SW480 (cell line): ENCODE results near the gene HIC1.
"Not testable (repeated sequence)": the region's sequence is repeated elsewhere in the genome, so short reads cannot be mapped to it uniquely, and the experiment has no call there.

Experiments used
- DNase-seq: peaks from one replicate; pipeline ENCODE4 v3.0.0-alpha.2; 2016; ENCODE audit warnings: low spot score

The HIC1 gene, protein sequence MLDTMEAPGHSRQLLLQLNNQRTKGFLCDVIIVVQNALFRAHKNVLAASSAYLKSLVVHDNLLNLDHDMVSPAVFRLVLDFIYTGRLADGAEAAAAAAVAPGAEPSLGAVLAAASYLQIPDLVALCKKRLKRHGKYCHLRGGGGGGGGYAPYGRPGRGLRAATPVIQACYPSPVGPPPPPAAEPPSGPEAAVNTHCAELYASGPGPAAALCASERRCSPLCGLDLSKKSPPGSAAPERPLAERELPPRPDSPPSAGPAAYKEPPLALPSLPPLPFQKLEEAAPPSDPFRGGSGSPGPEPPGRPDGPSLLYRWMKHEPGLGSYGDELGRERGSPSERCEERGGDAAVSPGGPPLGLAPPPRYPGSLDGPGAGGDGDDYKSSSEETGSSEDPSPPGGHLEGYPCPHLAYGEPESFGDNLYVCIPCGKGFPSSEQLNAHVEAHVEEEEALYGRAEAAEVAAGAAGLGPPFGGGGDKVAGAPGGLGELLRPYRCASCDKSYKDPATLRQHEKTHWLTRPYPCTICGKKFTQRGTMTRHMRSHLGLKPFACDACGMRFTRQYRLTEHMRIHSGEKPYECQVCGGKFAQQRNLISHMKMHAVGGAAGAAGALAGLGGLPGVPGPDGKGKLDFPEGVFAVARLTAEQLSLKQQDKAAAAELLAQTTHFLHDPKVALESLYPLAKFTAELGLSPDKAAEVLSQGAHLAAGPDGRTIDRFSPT

DNA sequence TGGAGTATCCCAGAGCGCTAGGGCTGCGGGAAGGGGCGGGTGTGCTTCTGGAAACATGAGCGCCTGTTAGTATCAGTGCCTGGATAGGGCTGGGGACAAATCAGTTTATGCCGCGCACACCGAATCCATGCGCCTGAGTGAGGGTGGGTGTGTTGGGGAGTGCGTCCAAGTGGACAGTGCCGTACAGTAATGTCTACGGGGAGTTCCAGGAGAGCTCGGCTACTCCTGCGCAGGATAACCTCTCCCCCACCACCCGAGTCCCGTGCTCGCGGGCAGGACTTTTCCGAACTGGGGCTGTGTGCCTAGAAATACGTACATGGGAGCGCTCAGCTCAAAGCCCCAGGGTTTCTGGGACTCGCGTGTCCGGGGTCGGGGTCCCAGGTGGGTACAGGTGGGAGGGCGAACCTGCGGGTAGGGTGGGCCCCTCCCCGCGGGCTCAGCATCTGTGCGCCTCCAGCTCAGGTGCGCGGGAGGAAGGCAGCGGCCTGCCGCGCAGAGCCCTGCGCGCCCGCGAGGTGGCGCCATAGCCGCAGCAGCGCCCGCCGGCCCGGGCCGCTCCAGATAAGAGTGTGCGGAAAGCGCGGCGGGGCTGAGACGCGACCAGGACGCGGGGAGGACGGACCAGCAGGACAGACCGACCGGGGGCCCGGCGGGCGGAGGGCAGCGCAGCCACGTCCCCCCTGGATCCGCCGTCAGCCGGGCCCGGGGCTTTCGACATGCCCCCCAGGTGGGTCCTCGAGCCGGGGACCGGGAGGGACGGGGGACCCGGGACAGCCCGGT is at the start of gene HIC1:
Gene HIC1 (plus strand): TSS at position 592 of the 780 bp plus-strand sequence. CDS start 1,588 bp downstream, outside the sequence.
- DNase-seq: peak; percentile 84

DNA sequence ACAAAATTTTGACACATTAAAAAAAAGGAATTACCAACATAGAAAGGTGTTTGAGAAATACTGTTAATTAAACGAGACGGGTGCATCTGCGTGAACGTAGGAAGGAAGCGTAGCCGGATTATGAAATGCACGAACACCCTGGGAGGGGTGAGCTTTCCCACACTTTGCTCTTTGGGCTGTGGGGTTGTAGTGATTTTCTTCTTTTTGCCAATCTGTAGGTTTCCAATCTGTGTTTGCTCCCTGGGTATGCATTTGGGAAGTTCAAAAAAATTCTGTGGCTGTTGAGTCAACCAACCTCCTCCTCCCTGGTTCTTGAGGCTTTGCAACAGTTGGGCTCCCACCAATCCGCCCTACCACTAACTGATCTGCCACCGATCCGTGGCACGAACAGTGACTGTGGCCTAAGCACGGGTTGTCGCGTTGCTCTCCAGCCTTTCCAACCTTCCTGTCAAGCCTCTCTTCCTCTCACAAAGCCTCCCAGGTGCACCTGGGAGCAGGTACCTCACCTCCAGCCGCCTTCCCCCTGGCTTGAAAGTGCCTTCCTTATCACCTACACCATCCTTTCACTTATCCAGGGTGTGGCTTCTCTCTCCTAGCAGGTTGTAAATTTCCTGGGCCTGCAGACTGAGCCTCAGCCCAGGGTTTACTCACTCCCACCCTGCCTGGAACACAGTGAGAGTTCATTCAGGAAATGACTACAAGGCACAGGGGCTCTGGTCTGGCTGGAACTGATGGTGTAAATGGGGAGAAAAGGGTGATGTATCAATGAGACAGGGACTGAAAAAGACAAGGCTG is 46.4 kb upstream of the HIC1 start:
- no peak for DNase-seq

DNA sequence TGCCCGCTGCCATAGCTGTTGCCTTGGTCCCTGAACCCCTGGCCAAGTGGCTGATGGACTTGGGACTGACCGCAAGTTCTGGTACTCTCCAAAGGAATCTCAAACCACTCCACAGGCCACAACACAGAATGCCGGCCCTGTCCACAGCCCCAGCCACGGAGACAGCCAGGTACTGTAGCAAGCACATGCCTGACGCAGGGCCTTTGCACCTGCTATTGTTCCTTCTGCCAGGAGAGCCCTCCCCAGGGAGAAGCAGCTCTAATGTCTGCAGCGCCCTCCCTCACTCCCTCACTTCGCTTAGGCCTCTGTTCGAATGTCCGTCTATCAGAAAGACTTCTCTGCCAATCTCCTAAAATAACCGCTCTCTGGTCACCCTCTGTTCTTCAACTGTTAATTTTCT is 45.2 kb upstream of the HIC1 start:
- no peak for DNase-seq

DNA sequence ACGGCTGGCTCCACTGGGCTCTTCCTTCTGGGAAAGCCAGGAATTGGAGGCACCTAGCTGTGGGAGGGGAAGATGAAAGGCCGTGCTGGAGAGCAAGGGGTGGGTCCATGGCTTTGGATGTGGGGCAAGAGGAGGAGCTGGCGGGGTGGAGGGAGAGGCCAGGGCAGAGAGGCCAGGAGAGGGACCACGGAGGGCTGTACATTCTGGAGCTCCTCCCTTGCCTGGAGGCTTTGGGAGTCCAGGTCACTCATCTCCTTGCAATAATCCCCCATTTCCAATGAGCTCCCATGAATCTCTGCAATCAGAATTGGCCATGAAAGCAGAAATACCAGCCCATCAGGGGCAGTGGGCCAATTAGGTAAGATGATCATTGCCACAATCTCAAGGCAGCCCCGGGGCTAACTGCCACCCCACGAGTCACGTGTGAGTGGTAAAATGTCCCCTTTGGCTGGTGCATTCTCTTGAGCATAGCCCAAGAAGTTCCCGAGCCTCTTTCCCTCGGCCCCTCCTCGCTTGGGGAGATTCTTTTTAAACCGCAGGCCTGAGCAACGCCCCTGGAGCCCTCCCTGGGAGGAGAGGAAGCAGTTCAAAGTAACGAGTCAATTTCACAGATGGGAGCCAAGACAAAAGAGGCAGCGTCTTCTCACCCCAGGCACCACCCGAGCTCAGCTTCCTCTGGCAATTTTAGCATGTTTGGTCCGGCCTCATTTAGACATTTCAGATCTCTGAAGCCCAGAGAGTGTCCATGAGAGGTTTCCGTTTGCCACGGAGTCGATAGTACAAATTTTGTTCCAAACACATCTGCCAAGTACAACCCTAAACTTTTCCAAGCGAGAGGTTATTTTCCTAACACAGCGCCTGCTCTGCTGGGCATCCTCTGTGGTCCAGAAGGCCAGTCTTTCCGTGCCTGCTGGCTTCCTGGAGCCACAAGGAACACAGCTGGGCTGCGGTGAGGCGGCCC is 43.2 kb upstream of the HIC1 start:
- no peak for DNase-seq

DNA sequence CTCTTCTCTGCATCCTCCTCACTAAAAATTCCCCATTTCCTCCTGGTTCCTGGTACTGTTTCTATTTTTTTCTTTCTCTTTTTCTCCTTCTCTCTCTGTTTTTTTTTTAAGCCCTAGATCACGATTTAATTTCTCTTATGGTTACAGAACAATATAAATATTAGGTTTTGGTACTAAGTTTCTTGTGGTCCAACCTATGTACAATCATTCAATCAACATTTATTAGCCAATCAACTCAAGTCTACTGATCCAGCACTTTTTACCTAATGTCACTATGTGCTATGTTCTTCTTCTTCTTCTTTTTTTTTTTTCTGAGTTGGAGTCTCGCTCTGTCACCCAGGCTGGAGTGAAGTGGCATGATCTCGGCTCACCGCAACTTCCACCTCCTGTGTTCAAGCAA is 42.4 kb upstream of the HIC1 start:
- DNase-seq: no peak

DNA sequence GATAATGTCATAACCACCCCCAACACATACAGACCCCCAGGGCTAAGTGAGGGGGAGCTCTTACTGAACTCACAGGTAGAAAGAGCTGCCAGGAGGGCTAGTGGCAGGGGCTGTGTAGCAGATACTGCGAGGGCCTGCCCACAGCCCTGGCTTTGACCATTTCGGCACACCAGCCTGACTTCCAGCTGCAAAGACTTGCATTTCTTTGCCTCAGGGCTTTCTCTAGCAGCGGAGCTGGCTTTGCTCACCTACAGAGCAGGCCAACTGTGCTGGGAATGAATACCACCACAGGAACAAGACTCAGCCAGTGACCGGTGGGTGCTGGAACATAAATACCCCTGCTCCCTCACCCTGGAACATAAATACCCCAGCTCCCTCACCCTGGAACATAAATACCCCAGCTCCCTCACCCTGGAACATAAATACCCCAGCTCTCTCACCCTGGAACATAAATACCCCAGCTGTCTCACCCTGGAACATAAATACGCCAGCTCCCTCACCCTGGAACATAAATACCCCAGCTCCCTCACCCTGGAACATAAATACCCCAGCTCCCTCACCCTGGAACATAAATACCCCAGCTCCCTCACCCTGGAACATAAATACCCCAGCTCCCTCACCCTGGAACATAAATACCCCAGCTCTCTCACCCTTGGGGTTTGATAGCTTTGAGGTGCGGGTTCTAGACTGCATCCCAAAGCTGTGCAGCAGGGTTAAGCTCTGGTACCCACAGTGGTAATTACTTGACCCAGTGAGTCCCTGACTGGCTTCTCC is 41.5 kb upstream of the HIC1 start:
- not testable (repeated sequence) for DNase-seq

DNA sequence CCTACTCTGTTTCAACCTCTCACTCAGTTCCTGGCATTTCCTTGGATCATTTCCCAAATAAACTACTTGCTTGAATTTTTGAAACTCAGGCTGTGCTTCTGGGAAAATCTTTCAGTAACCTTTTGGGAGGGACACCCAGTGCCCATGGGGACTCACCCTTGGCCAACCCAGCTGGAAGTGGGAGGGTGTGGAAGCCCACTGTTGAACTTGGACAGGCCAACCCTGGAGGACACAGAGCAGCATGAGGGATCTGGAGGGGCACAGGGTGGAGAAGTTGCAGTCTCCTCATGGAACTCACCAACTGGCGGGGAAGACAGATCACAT is 40.9 kb upstream of the HIC1 start:
- no peak for DNase-seq

DNA sequence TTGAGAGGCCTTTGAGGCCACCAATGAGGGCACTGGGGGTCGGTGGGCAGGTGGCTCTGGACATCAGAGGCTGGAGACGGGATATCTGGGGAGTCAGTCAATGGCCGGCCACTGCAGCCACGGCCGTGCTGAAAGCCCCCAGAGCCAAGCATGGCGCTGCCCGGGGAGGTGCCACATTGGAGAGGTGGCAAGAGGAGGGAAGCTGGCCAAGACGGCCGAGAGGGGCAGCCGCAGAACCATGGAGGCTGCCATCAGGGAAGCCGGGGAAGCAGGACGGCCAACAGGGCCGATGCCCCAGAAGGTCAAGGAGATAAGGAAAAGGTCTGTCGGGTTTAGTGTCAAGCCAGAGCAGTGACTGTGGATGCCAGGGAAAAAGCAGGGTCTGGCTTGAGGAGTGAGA is 39.6 kb upstream of the HIC1 start:
- no peak for DNase-seq

DNA sequence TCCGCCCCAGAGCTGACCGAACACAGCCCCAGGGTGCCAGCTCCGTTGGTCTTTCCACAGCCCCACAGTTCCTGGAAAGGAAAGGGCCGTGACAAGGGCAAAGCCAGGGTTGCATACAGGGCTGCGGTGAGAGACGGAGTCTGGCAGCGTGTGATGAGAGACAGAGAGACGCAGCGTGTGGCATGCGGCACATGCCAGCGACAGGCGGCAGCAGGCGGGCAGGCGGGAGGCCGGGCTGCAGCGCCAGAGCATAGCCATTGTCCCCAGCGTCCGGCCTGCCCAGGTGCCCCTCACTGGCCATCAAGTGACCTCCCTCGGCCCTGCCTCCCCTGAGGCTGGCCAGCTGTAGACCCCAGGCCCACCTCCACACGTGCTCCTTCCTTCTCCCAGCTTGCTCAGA is 38.4 kb upstream of the HIC1 start:
- DNase-seq: no peak

DNA sequence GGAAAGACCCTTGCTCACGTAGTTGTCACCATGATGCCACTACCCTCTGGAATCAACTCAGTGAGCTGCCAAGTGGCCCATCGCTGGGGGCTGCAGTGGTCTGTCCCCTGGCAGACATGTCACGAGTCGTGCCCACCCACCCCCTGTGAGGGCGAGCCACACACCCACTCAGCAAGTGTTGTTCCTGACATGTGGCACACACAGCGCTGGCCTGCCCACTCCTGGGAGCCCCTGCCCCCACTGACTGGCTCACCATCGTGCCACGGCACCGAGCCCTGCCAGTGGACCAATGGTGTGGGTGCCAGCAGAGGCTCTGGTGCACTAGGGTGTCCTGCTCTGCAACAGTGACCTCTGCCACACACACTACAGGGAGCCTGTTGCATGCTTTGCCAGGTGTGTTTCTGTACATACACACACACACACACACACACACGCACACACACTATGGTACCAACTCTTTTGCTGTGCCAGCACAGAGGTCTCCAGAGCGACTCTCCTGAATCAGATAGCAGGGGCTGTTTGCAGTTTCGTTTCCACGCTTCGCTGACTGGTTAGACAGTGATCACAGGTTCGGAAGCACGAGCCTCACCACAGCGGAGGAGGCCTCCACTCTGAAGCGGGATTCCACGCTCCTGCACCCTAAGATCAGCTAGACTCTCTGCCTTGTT is 37.5 kb upstream of the HIC1 start:
- DNase-seq: no peak

DNA sequence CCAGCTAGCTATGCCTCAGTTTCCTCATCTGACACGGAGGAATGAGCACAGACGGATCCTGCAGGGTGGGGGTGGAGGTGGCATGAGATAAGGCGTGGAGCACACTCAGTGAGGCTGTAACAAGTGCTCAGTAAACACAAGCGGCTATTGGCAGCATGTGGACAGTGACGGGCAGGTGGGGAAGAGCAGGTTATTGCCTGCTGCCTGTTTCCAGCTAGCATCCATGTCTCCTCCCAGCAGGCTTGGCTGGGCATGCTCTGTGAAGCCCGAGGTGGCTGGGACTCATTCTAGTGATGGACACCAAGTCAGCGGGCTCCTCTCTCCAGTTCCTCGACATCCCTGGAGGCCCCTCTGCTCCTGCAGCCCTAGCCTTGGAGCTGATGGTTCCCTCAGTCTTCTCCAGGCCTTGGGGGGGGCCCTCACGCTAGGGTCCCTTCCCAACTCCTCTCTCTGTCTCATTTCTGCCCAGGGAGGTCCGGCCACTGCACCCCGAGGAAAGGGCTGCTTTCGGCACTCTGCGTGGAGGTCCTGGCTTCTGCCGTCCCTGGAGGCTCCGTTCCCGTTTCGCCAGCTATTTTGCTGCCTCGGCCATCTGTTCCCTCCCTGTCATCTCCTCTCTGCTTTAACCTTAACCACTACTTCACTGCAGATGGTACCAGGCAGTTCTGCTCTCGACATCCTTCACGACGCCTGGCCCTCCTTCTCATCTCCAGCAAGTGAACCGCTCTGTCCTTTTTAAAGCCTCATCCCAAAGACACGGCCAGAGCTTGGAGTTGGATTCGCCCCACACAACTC is 36.0 kb upstream of the HIC1 start:
- DNase-seq: no peak

DNA sequence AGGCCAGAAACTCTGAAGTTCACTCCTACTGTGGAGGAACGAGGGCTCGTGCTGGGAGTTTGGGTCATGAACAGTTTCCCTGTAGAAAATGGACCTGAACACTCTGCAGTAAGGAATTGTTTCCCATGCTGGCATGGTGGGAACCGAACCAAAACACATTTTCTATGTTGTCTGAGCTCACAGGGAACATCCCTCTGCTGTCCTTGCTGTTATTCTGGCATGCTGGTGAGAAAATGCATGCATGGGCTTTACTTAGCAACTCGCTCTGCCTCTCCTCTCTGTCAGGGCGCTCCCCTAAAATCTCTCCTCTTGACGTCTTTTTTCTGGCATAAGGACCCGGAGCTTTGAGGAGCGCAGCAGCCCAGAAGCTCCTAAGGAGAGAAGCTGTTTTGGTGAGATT is 35.2 kb upstream of the HIC1 start:
- DNase-seq: no peak

DNA sequence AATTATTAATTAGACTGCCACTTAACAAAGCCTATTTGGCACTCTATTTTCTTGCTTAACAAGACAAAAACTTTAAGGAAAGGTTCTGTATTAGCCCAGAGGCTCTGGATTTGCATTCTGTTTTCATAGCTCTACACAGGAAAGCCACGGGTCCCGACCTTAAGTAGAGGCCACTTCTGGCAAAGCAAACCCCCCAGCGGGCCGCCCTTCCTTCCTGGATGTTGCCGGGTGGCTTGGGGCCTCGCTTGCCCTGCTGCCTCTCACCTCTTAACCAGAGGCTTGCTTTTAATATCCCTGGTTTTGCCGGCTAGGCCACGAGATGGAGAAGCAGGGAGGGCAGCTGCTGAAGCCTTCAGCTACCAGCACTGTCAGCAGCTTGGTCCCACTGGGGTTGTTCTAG is 34.2 kb upstream of the HIC1 start:
- DNase-seq: no peak

DNA sequence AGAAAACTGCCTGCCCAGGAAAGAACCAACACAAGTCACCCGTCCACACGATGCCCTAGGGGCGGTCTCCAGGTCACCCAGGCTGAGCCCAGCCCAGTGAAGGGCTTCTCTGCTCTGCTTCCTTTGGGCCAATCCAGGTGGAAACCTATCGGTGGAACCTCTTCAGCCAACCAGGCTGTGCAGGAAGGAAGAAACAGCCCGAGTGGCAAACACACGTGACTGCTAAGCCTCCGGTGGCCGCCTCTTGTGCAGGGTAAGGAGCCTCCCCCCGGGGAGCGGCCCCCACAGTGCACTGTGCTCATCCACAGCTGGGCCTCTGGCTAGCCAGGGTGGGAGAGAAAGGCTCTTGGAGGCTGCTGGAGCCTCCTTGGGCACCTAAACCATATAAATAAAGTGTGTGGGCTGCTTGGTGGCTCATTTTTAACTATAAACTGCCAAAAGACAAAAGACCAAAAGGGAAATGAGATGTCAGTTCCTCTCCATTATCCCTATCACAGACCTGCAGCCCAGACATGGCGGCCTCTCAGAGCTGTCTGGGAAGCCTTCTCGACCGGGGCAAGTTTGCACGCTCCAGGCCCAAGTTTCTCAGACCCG is 32.2 kb upstream of the HIC1 start:
- DNase-seq: no peak

DNA sequence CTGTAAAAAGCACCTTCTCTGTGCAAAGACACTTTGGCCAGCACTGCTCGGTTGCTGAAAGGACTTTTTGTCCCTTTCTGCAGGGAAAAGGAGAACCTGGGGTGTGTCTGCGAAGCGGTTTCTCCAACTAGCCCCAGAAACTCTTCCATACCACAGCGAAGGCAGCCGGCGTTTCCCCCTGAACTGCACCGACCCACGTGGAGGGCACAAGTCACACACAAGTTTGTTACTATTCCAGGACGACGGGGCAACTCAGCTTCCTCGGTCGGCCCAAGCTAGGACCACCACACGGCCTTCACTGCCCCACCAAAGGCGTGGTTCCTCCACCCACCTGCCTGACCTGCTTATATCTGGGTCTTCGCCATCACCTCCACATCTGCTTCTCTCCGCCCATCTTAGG is 31.6 kb upstream of the HIC1 start:
- DNase-seq: no peak

DNA sequence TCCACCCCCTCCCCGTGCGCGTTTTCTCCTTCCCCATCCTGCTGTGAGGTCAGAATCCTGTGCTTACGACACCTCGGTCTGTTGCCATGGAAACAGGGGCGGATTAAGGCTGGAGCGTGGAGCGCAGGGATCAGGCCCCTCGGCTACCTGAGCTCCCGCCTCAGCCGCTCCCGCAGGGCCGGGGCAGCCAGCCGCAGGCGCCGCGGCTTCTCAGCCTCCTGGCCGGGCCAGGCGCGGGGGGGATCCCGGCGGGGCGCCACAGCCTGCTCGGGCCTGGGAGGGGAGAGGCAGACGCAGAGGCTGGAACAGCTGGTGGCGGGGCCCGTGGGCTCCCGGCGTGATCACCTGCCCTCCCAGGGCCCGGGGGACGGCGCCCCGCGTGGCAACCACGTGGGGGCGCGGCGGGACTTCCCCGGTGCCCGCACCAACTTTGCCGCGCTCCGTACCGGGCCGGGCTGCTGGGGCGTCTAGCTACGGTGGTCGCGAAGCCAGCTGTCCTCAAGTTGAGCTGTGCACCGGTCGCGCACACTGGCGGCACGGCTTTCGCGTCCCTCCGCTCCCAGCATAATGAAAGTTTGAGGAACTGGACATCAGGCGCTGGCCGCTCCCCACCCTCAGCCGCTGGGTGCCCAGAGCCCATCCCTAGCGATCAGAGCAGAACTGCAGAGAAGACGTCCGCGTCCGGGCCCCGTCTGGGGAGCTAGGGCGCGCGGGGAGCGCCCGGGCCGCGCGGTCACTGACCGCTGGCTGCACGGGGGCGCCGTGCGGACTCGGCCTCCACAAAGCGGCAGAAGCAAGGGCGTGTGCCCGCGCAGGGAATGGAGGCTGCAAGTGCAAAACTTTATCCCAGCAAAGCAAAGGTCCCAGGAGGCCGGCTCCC is 31.0 kb upstream of the HIC1 start:
- no peak for DNase-seq

DNA sequence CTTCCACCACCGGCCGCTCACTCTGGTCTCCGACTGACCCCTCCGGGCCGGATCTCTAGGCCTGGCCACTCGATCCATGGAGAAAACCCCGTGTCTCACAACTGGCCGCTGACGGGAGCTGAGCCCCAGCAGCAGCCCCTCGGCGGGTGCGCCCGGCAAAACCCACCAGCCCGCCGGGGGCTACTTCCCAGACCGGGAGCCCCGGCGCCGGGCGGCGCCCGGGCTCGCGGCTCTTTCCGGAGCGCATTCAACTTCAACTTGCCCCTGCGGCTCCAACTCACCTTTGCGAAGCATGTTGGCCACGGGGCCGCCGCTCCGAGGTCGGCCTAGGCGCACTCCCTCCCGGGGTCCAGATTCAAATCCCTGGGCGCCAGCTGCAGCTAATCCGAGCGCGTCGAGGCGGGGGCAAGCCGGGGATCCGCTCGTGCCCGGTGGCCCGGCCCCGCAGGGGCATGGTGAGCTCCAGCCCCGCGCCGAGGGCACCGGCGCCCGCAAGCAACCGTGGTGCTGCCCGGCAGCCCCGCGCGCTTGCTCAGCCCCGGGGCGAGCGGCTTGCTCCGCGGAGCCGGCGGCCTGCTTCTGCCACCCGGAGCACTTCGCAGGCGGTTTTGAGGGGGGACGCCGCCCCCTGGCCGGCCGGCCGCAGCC is 30.2 kb upstream of the HIC1 start:
- no peak for DNase-seq
